Stimulated activated CD4-positive, alpha-beta T cell treated with anti-CD3 and anti-CD28 coated beads, Interleukin-1b, Interleukin-23, amount 100 ng/mL, for 48 hours (primary cell): ENCODE results near the gene ZNF554.

Source experiments
- DNase-seq: peaks from one replicate; pipeline ENCODE4 v3.0.0-alpha.2; 2020

ZNF554 gene

GRCh38 chr19:2819540-2820111 lies at the start of gene ZNF554:
TSS of gene ZNF554 (plus strand) at chr19:2819868. CDS start at chr19:2820072, 204 bp downstream.
- peak; percentile 97 for DNase-seq

DNA sequence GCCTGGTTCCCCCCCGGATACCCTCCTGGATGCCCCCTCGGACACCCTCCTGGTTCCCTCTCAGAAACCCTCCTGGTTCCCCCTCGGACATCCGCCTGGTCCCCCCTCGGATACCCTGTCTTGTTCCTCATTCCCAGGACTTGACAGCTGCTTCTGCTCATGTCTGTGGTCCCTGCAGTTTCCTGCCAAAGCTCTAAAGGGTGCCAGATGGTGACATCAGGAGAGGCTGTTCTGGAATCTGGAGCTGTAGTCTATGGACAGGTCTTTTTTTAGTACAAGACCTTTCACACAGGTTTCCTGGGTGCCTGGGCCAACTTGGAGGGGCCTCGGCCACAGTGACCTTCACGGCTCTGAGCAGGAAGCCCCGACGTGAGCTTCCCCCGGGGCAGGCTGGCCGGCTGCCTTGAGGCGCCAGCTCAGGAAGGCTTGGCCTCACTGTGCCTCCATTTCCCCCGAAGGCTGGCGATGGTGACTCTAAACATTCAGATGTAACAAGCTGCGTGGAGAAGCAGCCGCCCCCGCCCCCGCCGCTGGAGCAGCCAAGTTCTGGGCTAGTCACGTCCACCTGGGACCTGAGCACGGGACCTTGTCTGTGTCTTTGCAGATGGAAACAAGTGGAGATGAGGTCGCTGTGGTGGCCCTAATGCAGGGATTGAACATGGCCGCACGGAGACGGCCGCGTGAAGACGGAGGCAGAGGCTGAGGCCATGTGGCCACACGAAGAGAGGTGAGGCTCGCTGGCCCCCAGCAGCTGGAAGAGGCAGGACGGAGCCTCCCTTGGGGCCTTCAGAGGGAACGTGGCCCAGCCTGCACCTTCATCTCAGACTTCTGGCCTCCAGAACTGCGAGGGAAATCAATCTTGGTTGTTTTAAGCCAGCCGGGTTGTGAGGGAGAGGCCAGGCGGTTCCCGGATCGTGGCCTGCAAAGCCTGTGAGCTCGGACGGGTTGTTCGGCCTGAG lies 49.3 kb upstream of the ZNF554 start:
- DNase-seq: no peak

GRCh38 chr19:2771786-2772674 lies 47.6 kb upstream of the ZNF554 start:
- no peak for DNase-seq

DNA sequence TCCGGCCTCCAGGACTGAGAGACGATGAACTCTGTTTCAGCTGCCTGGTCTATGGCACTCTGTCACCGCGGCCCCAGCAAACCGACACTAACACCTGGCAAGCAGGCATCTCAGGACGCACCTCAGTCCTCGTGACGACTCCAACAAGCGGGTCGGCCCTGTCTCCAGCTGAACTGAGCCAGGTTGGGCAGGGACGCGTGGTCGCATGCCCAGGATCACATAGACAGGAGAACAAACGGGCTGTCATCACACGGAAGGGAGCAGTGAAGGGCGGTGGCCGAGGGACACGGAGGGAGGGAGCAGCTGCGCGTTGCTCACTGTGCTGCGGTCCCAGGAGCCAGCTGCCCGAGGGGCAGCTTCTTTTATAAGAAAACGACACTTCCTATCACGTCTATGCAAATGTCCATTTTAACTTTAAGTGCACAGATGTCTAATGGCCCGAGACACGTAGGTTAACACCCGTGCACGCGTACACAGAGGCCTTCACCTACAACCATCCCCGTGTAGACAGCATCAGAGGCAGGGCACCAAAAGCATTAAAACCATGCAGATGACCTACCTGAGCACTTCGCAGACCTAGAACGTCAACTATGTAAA lies 45.5 kb upstream of the ZNF554 start:
- no peak for DNase-seq

GRCh38 chr19:2774953-2775555 lies 44.6 kb upstream of the ZNF554 start:
- DNase-seq: no peak

DNA sequence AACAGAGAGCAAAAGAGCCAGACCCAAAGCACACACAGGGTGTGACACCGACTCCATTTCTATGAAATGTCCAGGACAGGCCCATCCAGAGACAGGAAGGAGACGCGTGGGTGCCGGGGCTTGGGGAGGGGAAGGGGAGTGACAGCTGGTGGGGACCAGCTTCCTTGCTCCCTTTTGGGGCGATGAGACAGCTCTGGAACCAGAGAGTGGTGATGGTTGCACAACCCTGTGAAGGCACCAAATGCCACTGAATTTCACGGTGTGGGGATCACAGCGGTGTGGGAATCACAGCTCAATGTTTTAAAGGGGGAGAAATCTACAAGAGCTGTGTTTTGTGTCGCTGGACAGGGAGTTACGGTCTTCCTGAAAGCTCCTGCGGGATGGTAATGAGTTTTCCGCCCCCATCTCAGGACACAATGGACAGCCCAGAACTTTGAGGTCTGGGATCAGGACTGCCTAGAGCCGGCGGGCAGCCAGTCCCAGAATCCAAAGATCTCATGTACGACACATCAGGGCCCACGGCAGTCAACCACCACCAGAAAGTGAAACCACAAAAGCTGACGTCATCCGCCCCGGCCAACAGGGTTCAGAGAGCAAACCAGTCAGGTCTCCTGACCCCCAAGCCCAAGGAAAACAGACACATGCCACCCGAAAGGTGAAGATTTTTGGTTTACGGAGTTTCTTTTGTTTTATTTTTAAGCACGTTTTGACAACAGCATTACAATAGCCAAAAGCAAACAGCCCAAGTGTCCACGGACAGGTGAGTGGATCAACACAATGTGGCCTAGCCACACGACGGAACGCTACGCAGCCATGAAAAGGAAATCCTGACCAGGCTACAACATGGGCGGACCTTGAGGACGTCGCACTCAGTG lies 43.9 kb upstream of the ZNF554 start:
- peak; percentile 79 for DNase-seq

- no peak for DNase-seq
Observed at GRCh38 chr19:2777952-2778683, 41.5 kb upstream of the ZNF554 start.

DNA sequence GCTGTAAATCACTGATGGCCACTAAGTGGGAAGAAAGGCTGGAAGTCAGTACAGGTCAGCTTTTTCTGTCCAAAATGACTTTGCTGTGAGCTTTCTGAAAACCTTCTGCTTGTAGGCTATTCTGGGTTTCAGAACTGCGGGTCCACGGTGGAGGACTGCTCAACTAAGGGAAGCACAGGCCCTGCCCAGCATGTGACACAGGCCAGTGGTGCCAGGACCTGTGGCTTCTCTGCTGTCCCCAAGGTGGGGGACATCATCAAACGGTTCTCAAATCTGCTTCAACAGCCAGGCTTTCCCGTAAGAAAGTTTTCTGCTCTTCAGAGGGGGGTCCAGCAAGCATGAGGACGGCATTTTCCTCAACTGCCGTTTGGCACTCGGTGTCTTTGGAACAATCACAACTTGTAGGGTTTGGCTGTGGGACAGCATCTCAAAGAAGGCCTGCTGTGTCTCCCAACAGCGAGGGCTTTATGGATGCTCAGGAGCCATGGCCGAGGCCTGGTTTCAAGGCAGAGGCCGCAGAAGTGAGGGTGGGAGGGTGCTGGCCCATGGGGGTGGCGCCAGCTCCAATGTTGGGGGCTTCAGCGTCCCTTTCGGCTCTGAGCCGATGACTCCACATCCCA lies 40.4 kb upstream of the ZNF554 start:
- DNase-seq: no peak

DNA sequence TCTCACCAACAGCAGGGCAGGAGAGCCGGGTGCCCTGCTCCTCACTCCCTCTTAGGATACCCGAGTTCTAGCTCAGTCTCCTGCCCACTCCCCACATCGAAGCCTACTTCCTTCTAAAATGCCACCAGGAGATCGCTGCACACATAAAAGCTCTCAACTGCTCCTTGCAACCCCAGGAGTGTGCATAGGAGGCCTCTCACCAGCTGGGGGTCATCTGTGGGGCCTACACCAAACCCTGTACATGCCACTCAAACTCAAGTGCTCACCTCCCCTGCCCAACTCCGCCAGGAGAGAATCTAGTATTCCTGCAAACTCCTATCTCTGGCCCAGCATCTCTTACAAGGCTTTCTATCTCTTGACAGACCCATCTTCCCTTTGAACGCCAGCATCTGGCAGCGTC lies 39.4 kb upstream of the ZNF554 start:
- no peak for DNase-seq

GRCh38 chr19:2782329-2782935 lies 37.2 kb upstream of the ZNF554 start:
- DNase-seq: no peak

GRCh38 chr19:2782936-2783780 lies 36.5 kb upstream of the ZNF554 start, which contains the start of gene SGTA:
TSS of gene SGTA (minus strand) at chr19:2783273. CDS start at chr19:2769068, 14,205 bp downstream.
- peak; percentile 98 for DNase-seq

DNA sequence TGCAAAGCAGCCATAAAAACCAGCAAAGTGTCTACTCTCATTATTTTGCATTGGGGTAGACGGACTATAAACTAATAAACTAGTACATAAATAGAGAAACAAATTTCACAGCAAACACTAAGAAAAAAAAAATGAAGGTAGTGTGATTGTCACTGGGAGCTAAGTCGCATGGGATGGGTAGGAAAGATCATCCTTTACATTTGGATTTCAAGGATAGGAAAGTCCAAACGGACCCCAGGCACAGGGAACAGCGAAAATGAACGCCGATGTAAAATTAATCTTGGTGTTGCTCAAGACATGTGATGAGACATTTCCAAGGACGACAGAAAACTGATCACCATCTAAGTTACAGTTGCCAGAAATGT lies 35.9 kb upstream of the ZNF554 start:
- no peak for DNase-seq

GRCh38 chr19:2785244-2785997 lies 34.2 kb upstream of the ZNF554 start, which contains the start of gene THOP1:
TSS of gene THOP1 (plus strand) at chr19:2785503. CDS start at chr19:2785663, 160 bp downstream.
- DNase-seq: peak; percentile 100

DNA sequence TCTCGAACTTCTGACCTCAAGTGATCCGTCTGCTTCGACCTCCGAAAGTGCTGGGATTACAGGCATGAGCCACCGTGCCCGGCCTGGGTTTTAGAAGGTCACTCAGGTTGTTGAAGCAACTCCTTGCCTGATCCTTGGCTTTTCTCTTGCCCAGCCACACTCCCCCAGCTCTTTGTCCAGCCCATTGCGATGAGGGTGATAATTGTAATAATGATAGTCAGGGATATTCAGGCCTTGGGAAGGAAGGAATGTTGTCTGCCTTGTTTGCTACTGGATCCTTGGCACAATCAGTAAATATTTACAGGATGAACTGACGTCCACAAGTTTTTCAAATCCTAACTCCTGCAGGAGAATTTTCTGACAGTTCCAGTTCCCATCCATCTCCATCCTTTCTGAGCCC lies 32.6 kb upstream of the ZNF554 start:
- no peak for DNase-seq

DNA sequence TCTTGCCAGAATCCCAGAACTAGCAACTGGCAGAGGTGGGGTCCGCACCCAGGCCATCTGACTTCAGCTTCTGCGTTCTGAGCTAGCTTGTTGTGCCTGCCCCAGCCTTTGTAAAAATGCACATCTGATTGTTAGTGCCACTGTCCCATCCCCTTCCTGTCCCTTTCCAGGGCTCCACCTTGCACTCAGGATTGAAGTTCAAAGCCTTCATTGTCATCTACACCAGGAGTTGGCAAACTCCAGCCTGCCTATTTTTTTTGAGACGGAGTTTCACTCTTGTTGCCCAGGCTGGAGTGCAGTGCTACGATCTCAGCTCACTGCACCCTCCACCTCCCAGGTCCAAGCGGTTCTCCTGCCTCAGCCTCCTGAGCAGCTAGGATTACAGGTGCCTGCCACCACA lies 31.4 kb upstream of the ZNF554 start:
- no peak for DNase-seq

DNA sequence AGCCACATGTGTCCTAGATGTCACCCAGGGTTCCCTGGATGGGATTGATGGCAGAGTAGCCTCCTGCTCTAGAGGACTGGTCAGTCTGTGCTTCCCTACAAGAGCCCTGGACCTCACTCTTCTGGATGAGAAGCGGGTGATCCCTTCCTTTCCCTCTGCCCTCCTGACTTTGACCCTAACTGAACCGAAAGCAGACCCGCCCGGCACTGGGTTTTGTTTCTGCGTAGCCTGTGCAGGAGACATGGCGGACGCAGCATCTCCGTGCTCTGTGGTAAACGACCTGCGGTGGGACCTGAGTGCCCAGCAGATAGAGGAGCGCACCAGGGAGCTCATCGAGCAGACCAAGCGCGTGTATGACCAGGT lies 29.5 kb upstream of the ZNF554 start:
- DNase-seq: no peak

DNA sequence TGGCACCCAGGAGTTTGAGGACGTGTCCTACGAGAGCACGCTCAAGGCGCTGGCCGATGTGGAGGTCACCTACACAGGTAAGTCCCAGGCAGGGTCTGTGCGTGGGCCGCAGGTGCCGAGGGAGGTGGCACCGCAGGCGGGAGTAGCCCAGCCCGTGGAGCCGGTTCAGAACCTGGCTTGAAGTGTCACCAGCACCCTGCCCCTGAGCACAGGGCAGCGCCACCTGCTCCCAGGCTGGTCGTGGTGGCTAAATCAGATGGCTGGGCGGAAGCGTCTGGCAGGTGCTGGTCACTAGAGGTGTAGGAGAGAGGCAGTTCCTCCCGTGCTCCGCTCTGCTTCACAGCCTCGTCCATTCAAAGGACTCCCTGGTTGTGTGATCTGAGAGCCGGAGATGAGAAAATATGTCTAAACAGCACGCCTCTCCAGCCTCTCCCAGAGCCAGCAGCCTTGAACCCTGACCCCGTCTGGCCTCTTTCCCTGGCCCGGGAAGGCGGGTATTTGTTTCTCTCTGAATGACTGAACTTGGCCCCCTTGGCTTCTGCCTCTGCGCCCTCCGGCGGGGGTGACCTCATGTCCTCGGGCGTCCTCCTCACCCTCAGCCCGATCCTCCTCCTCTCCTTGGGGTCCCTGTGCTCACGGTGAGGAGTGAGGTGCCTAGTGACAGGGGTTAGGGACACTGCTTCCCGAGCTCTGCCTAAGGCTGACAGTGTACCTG lies 29.0 kb upstream of the ZNF554 start:
- DNase-seq: no peak
